Astrocyte (in vitro differentiated cells and primary cell): Measurements from ENCODE around the gene IL17RD.

Source experiments
- CTCF ChIP-seq: IDR thresholded peaks from 2 replicates; pipeline ENCODE4 v1.5.1; 2011; ENCODE audit warnings: low read depth, mild to moderate bottlenecking, inconsistent platforms, low read length, moderate library complexity; ENCODE audit not compliant: insufficient read depth
- EZH2 ChIP-seq: IDR thresholded peaks from 2 replicates; pipeline ENCODE4 v1.6.1; 2012; ENCODE audit warnings: mild to moderate bottlenecking, low read length, inconsistent platforms; ENCODE audit not compliant: insufficient read depth

GRCh38 chr3:57164657-57165573 lies at the start of gene IL17RD:
- TF ChIP-seq CTCF (no peak), EZH2 (peak; percentile 45)
